ENCODE measurements around the gene CFAP54. TPM values are rescaled to one million over a fixed set of nuclear protein-coding genes. Genes with fewer than 3 reads are reported as not detected.

The CFAP54 gene
- total and polyA plus RNA-seq, 3 experiments from 2014 or later, result 0.08 to 0.88 (median 0.66) TPM

DNA sequence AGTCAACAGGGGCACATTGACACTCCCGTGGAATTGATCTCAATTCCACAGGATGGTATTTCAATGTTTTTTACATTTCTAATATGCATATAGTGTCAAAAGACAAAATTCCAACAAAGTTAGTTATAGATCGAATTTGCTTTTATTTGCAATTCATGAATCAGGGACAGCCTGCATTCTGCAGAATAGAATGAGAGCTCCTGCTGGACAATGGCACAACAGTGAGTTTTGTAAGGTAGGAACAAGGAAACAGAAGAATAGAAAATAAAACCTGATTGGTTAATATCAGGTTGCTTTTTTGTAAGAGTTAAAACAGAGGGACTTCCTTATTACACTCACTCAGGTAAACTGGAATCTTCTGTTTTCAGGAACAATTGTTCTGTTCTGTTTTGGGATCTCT is 384.8 kb downstream of the CFAP54 start:
- no peak overlapping the region for H3K4me3 ChIP-seq (ENCODE audit: low read length)
- Mint-ChIP-seq H3K27ac (no peak overlapping the region), H3K36me3 (no peaks in the 10 kb centered on the region), H3K4me3 (no peak overlapping the region), H3K4me1 (no peaks in the 10 kb centered on the region), H3K9me3 (peaks cover 0 to 3% (median 0%) of the 10 kb centered on the region in 5 donors), H3K27me3 (peaks cover 7 to 32% of the 10 kb centered on the region in 2 donors)
- ChIA-PET CTCF (no interaction called here), POLR2A (no interaction called here)
- no peaks in the 10 kb centered on the region for H3K36me3 ChIP-seq (ENCODE audit: insufficient read depth, low read length)
- H3K27me3 ChIP-seq (ENCODE audit: insufficient read depth, low read length, poor library complexity, severe bottlenecking), result peaks cover 4% of the 10 kb centered on the region
- DNase-seq, result no peak
- no peaks in the 10 kb centered on the region for H3K9me3 ChIP-seq (ENCODE audit: low read length)
- no peak overlapping the region for H3K27ac ChIP-seq (ENCODE audit: low read depth, low read length)
- H3K4me1 ChIP-seq (ENCODE audit: insufficient read depth, low read length), result no peaks in the 10 kb centered on the region

DNA sequence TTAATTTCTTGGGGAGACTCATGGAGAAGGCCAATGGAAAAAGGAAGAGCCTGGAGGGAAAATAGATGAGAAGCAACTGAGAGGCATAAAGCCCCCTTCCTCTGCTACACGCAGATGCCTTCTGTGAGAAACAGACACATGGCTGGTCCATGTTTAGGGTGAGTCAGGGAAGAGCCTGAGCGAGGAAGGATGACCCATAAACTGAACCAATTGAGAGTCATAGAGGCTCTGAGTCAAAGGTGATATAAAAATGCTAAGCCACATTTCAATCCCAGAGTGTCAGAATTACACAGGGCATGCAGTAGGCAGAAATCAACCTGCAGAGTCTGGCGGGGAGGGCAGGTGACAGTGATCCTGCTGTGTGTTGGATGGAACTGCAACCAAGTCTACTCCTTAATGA is 387.6 kb downstream of the CFAP54 start:
- POLR2A ChIA-PET, result no interaction called here

DNA sequence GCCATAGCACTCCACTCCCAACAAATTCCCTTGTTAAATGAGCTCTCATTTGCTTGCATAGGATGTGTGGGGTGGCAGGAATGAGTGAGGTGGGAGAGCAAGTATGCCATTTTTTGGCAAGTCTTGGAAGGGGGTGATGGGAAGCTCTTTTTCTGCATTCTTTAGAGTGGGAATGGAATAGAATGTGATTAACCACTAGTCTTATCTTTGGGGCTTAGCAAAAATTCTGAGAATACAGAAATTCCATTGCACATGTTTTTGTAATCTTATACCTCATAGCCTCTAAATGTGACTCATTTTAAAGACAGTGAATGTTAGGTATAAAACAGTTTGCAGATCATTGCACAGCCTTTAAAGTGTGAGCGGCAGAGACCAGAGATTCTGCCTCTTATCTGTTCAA is 389.3 kb downstream of the CFAP54 start:
- peaks cover 0 to 2% (median 0%) of the 10 kb centered on the region in 3 donors for H3K36me3 Mint-ChIP-seq
- ChIA-PET POLR2A (no interaction called here), CTCF (no interaction called here)
- no peaks in the 10 kb centered on the region for H3K9me3 ChIP-seq (ENCODE audit: low read length)
- H3K4me3 Mint-ChIP-seq, result no peak overlapping the region
- H3K27ac ChIP-seq (ENCODE audit: low read depth, low read length), result no peak overlapping the region
- H3K9me3 Mint-ChIP-seq, result no peaks in the 10 kb centered on the region
- no peak overlapping the region for H3K4me3 ChIP-seq (ENCODE audit: low read length)
- H3K36me3 ChIP-seq (ENCODE audit: insufficient read depth, low read length), result no peaks in the 10 kb centered on the region
- H3K27me3 Mint-ChIP-seq, result peaks cover 8 to 27% of the 10 kb centered on the region in 2 donors
- H3K4me1 Mint-ChIP-seq, result no peaks in the 10 kb centered on the region
- H3K27ac Mint-ChIP-seq, result no peak overlapping the region
- H3K4me1 ChIP-seq (ENCODE audit: insufficient read depth, low read length), result no peaks in the 10 kb centered on the region
- peaks cover 4% of the 10 kb centered on the region for H3K27me3 ChIP-seq (ENCODE audit: insufficient read depth, low read length, poor library complexity, severe bottlenecking)
- DNase-seq, result no peak

More for the DNA sequence above, 387.6 kb downstream of the CFAP54 start:
- DNase-seq, result no peak
- no peaks in the 10 kb centered on the region for H3K4me1 ChIP-seq (ENCODE audit: insufficient read depth, low read length)
- H3K9me3 Mint-ChIP-seq, result peaks cover 0 to under 1% (median 0%) of the 10 kb centered on the region in 5 donors
- H3K4me3 ChIP-seq (ENCODE audit: low read length), result no peak overlapping the region
- no peaks in the 10 kb centered on the region for H3K36me3 ChIP-seq (ENCODE audit: insufficient read depth, low read length)
- H3K9me3 ChIP-seq (ENCODE audit: low read length), result no peaks in the 10 kb centered on the region
- H3K4me1 Mint-ChIP-seq, result no peaks in the 10 kb centered on the region
- H3K4me3 Mint-ChIP-seq, result no peak overlapping the region
- peaks cover 4% of the 10 kb centered on the region for H3K27me3 ChIP-seq (ENCODE audit: insufficient read depth, low read length, poor library complexity, severe bottlenecking)
- H3K27ac ChIP-seq (ENCODE audit: low read depth, low read length), result no peak overlapping the region
- CTCF ChIA-PET, result no interaction called here
- peaks cover 6 to 27% of the 10 kb centered on the region in 2 donors for H3K27me3 Mint-ChIP-seq
- no peak overlapping the region for H3K27ac Mint-ChIP-seq
- H3K36me3 Mint-ChIP-seq, result peaks cover 0 to 2% (median 0%) of the 10 kb centered on the region in 3 donors

GRCh38 chr12:96879301-96879700 is 389.9 kb downstream of the CFAP54 start:
- Mint-ChIP-seq H3K4me3 (no peak overlapping the region), H3K27me3 (peaks cover 6 to 22% of the 10 kb centered on the region in 2 donors), H3K36me3 (peaks cover 0 to 2% (median 0%) of the 10 kb centered on the region in 3 donors), H3K4me1 (no peaks in the 10 kb centered on the region), H3K27ac (no peak overlapping the region), H3K9me3 (no peaks in the 10 kb centered on the region)
- no peak for DNase-seq
- Histone ChIP-seq H3K27ac (ENCODE audit: low read depth, low read length) (no peak overlapping the region), H3K9me3 (ENCODE audit: low read length) (no peaks in the 10 kb centered on the region), H3K4me1 (ENCODE audit: insufficient read depth, low read length) (no peaks in the 10 kb centered on the region), H3K4me3 (ENCODE audit: low read length) (no peak overlapping the region), H3K36me3 (ENCODE audit: insufficient read depth, low read length) (no peaks in the 10 kb centered on the region), H3K27me3 (ENCODE audit: insufficient read depth, low read length, poor library complexity, severe bottlenecking) (peaks cover 4% of the 10 kb centered on the region)
- CTCF ChIA-PET, result no interaction called here
- POLR2A ChIA-PET, result no interaction called here

- Histone ChIP-seq H3K27me3 (ENCODE audit: insufficient read depth, low read length, poor library complexity, severe bottlenecking) (peaks cover 4% of the 10 kb centered on the region), H3K9me3 (ENCODE audit: low read length) (no peaks in the 10 kb centered on the region), H3K4me3 (ENCODE audit: low read length) (no peak overlapping the region), H3K36me3 (ENCODE audit: insufficient read depth, low read length) (no peaks in the 10 kb centered on the region), H3K27ac (ENCODE audit: low read depth, low read length) (no peak overlapping the region), H3K4me1 (ENCODE audit: insufficient read depth, low read length) (no peaks in the 10 kb centered on the region)
- no peak for DNase-seq
- no peak overlapping the region for H3K27ac Mint-ChIP-seq
- H3K9me3 Mint-ChIP-seq, result no peaks in the 10 kb centered on the region
- CTCF ChIA-PET, result no interaction called here
- peaks cover 0 to 2% (median 0%) of the 10 kb centered on the region in 3 donors for H3K36me3 Mint-ChIP-seq
- H3K4me3 Mint-ChIP-seq, result no peak overlapping the region
- no peaks in the 10 kb centered on the region for H3K4me1 Mint-ChIP-seq
- POLR2A ChIA-PET, result no interaction called here
- peaks cover 6 to 17% of the 10 kb centered on the region in 2 donors for H3K27me3 Mint-ChIP-seq
Observed at GRCh38 chr12:96880220-96880619, 390.8 kb downstream of the CFAP54 start.

GRCh38 chr12:96881608-96882007 is 392.2 kb downstream of the CFAP54 start:
- H3K36me3 Mint-ChIP-seq, result peaks cover 0 to 2% (median 0%) of the 10 kb centered on the region in 3 donors
- Histone ChIP-seq H3K36me3 (ENCODE audit: insufficient read depth, low read length) (no peaks in the 10 kb centered on the region), H3K9me3 (ENCODE audit: low read length) (no peaks in the 10 kb centered on the region), H3K27ac (ENCODE audit: low read depth, low read length) (no peak overlapping the region), H3K4me3 (ENCODE audit: low read length) (no peak overlapping the region), H3K4me1 (ENCODE audit: insufficient read depth, low read length) (no peaks in the 10 kb centered on the region), H3K27me3 (ENCODE audit: insufficient read depth, low read length, poor library complexity, severe bottlenecking) (peaks cover 4% of the 10 kb centered on the region)
- ChIA-PET CTCF (no interaction called here), POLR2A (no interaction called here)
- H3K4me3 Mint-ChIP-seq, result no peak overlapping the region
- no peaks in the 10 kb centered on the region for H3K9me3 Mint-ChIP-seq
- H3K27me3 Mint-ChIP-seq, result peaks cover 6 to 16% of the 10 kb centered on the region in 2 donors
- H3K4me1 Mint-ChIP-seq, result no peaks in the 10 kb centered on the region
- no peak overlapping the region for H3K27ac Mint-ChIP-seq
- DNase-seq, result no peak

- Histone ChIP-seq H3K27ac (ENCODE audit: low read depth, low read length) (no peak overlapping the region), H3K36me3 (ENCODE audit: insufficient read depth, low read length) (no peaks in the 10 kb centered on the region), H3K4me3 (ENCODE audit: low read length) (no peak overlapping the region), H3K9me3 (ENCODE audit: low read length) (no peaks in the 10 kb centered on the region), H3K4me1 (ENCODE audit: insufficient read depth, low read length) (no peaks in the 10 kb centered on the region), H3K27me3 (ENCODE audit: insufficient read depth, low read length, poor library complexity, severe bottlenecking) (no peaks in the 10 kb centered on the region)
- Mint-ChIP-seq H3K36me3 (peaks cover 0 to 2% (median 0%) of the 10 kb centered on the region in 3 donors), H3K4me3 (no peak overlapping the region), H3K4me1 (no peaks in the 10 kb centered on the region), H3K27ac (no peak overlapping the region), H3K27me3 (peaks cover 5 to 19% of the 10 kb centered on the region in 2 donors), H3K9me3 (no peaks in the 10 kb centered on the region)
- ChIA-PET CTCF (no interaction called here), POLR2A (no interaction called here)
- DNase-seq, result no peak
Observed at GRCh38 chr12:96882862-96883261, 393.5 kb downstream of the CFAP54 start.

- Mint-ChIP-seq H3K27ac (no peak overlapping the region), H3K4me3 (no peak overlapping the region), H3K36me3 (peaks cover 0 to 2% (median 0%) of the 10 kb centered on the region in 3 donors), H3K27me3 (peaks cover 5 to 15% of the 10 kb centered on the region in 2 donors), H3K9me3 (no peaks in the 10 kb centered on the region), H3K4me1 (no peaks in the 10 kb centered on the region)
- no peak overlapping the region for H3K27ac ChIP-seq (ENCODE audit: low read depth, low read length)
- DNase-seq, result no peak
- ChIA-PET POLR2A (interaction anchor here (0.7 kb wide), 1 partner anchor 61 kb away, joined by 3 read pairs; no protein-coding TSS in a partner anchor), CTCF (no interaction called here)
- H3K9me3 ChIP-seq (ENCODE audit: low read length), result no peaks in the 10 kb centered on the region
- no peaks in the 10 kb centered on the region for H3K27me3 ChIP-seq (ENCODE audit: insufficient read depth, low read length, poor library complexity, severe bottlenecking)
- H3K36me3 ChIP-seq (ENCODE audit: insufficient read depth, low read length), result no peaks in the 10 kb centered on the region
- H3K4me3 ChIP-seq (ENCODE audit: low read length), result no peak overlapping the region
- no peaks in the 10 kb centered on the region for H3K4me1 ChIP-seq (ENCODE audit: insufficient read depth, low read length)
Observed at GRCh38 chr12:96883571-96883970, 394.2 kb downstream of the CFAP54 start.

Measured in CD8-positive, alpha-beta memory T cell (primary cell).